Measurements from ENCODE around the gene TSPAN33.
A peak's percentile ranks its signal among the peaks of the same experiment; 100 is the strongest.
"Not testable (repeated sequence)": the region's sequence is repeated elsewhere in the genome, so short reads cannot be mapped to it uniquely, and the experiment has no call there.

Gene TSPAN33, protein sequence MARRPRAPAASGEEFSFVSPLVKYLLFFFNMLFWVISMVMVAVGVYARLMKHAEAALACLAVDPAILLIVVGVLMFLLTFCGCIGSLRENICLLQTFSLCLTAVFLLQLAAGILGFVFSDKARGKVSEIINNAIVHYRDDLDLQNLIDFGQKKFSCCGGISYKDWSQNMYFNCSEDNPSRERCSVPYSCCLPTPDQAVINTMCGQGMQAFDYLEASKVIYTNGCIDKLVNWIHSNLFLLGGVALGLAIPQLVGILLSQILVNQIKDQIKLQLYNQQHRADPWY

DNA sequence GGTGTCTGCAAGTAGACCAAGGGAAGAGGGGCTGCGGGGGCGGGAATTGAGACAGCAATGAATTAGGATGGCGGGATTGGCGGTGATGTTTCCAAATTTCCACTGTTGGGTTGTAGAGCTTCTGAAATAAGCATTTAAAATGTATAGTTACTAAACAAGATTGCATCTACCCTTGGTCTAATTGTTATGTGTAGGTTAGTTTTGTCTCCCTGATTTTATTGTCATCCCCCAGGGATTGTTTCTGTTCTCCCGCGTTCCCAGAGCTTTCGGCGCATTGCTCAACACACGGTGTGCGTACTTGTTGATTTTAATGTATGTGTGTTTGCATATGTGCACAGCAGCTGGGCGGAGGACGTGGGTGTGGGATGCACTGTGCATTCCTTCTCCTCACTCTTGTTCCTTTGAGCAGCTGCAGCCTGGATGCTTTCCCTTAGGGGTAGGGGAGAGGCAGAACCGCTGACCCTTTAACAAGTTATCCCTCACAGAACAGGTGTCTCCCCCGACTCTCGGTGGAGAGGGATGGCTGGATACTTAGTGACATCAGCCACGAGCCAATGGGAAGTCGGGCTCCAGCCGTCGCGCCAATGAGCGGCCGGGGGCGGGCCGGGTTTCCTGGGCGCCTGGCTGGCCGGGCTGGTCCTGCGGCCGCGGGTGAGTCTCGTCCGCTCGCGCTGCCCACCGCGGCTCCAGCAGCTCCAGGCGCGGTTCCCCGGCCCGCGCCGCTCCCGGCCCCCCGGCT lies at the start of gene TSPAN33:
Gene TSPAN33 (plus strand): TSS at position 613 of the 739 bp plus-strand sequence. CDS start 274 bp downstream, outside the sequence.
- DNase-seq, result peak; percentile 66

- no peak for DNase-seq
Measured at GRCh38 chr7:129095258-129095657, 49.2 kb upstream of the TSPAN33 start.

DNA sequence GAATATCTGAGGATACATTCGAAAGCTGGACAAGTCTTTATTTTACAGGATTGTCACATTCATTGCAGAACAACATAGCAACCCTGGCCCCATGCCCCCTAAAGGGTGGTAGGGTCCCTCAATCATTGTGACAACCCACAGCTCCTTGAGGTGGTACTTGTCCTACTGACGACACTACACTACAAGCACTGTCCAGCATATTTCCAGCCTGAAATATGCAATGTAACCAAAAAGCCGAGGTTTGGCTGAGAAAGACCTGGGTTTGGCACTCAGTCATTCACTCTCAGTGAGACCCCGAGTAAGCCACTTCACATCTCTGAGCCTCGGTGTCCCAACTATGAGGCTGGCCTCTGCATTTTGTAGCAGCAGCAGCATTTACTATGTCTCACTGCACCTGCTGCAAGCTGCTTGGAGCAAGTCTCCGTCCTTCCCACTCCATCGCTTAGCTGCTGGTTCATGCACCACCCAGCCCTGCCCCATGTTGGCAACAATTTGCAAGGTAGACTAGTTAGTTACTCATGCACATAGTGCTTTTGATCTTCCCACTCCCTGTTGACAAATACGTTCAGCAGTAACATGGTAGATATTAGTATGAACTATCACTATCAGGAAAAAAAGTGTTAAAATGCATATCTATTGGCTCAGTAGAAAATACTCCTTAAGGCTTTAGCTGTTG lies 46.0 kb upstream of the TSPAN33 start:
- DNase-seq, result no peak

DNA sequence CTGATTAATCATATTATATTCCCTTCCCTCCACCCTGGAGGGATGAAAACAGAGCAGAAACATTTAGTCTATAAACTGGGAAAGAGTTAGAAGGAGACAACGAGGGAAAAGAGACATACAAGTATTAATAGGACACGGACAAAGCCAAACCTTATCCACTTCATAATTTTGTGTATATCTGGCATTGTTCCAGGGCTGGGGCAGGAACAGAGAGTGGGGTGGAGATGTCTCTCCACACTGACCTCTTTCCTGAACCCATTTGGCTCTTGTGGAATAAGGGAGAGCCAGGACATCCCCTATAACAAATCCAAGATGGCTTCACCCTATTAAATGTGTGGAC lies 43.7 kb upstream of the TSPAN33 start:
- DNase-seq, result no peak

DNA sequence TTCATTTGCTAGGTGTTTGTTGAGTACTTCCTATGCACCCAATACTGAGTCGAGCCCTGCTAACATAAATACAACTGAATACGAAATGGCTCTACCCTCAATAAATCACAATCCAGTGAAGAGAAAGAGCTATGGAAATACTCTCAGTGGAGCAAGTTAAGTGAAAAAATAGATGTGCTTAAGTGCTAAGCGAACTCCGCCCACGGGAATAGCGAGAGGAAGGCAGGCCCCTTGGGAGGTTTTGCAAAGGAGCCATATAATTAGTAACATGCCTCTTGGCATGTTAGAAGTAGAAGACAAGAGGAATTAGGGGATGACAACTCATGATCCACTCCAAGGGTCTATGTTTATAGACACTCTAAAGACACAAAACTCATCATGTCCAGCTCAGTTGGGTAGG lies 42.8 kb upstream of the TSPAN33 start:
- DNase-seq, result no peak

DNA sequence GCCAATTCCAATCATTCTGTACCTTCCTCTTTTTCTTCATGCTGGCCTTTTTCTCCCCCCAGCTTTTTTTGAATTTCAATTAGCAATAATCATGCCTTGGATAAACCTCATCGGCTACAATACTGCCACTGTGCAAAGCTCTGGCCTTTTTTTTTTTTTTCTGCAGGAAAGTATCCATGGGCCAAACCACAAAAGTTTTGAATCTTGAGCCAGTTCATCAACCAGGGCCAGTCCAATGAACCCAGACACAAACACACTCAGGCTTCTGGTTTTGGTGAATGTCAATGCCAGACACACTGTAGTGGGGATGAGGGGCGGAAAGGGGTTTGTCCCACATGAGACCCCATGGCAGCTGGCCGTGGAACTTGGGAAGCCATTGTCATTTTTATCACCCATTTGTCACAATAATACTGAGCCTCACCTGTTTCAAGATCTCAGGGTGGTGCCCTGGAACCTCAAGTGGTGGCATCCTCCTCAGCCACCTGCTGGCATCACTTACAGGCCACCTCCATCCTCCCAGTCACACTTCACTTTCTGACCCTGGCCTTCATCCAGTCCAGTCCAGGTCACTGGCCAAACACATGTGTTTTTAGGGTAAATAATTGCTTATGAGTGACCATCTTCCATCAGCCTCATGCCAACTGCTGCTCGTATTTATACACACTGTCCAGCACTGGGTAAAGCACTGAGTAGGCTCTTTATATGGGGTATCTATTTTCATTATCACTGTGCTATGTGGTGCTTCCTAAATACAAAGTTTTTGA lies 40.8 kb upstream of the TSPAN33 start:
- DNase-seq, result no peak

GRCh38 chr7:129108581-129108980 lies 35.9 kb upstream of the TSPAN33 start:
- no peak for DNase-seq

DNA sequence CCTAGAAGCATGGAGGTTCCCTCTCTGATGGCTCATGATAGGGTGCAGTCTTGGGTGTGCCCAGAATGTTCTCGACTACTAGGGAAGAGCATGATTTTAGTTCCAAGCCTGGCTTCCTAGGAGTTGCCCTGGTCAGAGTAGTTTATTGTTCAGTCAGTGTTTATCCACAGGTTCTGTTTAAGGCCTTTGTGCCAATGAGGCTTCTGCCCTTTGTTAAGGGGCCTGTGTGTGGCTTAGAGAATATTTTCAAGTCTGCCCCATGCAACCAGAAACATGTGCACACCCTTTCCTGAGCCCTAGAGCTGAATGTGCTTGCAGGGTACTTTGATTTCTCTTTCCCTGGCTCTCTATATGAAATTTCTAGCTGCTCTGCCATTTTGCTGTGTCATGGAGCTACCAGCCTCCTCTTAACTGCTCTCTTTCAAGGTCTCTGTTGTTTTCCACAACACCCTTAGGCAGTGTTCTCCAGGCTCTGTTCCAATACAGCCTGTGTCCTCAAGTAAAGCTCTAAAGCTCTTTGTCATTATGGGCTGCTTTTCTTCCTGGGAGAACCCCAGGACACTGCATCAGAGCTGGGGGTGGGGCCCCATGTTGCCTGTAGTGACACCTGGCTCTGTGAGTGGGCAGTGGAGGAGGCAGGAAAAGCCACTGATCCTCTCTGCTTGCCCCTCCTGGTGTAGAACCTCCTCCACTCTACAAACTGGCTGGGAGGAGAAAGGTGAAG lies 34.1 kb upstream of the TSPAN33 start:
- peak; percentile 14 for DNase-seq

DNA sequence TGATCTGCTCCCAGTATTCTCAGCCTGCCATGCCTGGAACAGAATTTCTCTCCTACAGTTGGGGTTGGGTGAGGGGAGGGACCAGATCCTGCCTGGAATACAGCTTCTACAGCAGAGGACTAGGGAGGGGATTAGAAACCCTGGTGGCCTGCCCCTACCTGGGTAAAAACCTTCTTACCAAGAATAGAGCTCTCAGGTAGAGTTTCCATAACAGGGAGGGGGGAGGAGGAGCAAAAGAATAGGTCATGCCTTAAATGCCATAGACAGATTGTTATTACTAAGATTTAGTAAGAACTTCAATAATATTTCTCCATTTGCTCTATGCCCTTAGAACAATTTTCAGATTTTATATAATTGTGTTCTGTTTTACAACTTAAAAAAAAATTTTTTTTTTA lies 33.5 kb upstream of the TSPAN33 start:
- DNase-seq, result no peak

DNA sequence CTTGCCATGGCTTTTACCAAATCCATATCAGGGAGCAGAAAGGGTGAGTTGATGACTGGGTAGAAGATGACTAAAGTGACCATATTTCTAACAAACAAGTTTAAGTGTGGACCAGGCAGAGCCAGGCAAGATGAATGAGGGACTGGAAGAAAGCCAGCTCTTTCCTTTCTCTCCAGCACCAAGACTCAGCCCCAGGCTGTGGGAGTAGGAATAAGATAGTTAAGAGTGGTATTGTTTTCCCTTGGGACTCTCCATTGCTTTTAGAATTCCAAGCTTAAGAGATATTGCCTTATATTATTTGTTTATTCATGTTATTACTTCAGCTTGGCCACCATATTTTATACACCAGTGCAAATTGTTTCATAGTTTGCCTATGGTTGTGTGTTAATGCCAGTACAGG lies 28.8 kb upstream of the TSPAN33 start:
- DNase-seq, result no peak

GRCh38 chr7:129118182-129118581 lies 26.3 kb upstream of the TSPAN33 start:
- DNase-seq, result no peak

- no peak for DNase-seq
Measured at GRCh38 chr7:129118976-129119375, 25.5 kb upstream of the TSPAN33 start.

DNA sequence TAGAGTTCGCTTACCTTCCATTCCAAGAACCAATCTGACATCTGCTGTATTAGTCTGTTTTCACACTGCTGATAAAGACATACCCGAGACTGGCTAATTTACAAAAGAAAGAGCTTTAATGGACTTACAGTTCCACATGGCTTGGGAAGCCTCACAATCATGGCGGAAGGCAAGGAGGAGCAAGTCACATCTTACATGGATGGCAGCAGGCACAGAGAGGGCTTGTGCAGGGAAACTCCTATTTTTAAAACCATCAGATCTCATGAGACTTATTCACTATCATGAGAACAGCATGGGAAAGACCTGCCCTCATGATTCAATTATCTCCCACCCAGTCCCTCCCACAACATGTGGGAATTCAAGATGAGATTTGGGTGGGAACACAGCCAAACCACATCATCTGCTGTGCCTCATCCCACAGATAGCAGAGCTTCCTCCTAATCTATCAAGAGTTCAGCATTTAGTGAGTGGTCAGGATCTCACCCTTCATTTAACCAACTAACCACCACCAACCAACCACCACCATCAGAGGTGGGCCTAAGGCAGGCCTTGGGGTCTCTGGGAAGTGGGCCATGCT lies 22.9 kb upstream of the TSPAN33 start:
- DNase-seq, result not testable (repeated sequence)

- no peak for DNase-seq
Measured at GRCh38 chr7:129122078-129122750, 22.3 kb upstream of the TSPAN33 start.

DNA sequence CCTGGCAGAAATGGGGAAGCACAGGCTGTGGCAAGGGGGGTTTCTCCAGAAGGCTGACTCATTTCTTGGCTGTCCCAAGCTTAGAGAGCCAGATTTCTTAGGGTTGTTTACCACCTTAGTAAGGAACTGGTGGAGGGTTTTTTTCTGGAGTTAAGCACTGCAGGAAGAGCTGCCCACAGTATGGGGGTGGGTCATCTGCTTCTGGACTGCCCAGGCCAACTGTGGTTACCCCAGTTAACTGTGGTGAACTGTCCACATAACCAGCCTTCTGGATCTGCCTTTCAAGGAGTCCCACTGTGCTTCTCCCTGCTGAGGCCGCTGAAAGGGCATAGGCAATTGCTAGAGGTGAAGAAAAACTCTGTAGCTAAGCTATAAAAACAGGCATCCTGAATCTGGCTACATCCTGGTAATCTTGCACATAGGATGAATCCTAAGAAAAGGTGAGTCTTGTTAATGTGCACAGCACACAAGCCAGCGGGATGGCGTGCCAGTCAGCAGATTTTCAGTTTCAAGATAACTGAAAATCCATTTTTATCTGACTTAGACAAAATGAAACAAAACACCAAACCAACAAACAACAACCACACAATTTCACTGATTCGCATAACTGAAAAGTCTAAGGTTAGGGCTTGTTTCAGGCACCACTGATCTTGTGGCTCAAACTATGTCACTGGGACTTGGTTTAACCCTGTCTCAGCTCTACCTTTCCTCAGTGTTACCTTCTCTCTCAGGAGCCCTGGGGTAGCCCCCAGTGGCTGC lies 21.6 kb upstream of the TSPAN33 start:
- no peak for DNase-seq

- DNase-seq, result no peak
Measured at GRCh38 chr7:129123510-129123857, 21.0 kb upstream of the TSPAN33 start.

DNA sequence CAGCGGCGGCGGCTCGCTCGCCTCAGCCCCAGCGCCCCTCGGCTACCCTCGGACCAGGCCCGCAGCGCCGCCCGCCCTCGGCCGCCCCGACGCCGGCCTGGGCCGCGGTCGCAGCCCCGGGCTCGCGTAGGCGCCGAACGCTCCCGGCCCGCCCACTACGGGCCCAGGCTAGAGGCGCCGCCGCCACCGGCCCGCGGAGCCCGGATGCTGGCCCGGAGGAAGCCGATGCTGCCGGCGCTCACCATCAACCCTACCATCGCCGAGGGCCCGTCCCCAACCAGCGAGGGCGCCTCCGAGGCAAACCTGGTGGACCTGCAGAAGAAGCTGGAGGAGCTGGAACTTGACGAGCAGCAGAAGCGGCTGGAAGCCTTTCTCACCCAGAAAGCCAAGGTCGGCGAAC lies 18.2 kb upstream of the TSPAN33 start:
- DNase-seq, result no peak

- no peak for DNase-seq
Measured at GRCh38 chr7:129127154-129127553, 17.4 kb upstream of the TSPAN33 start.

GRCh38 chr7:129127601-129128000 lies 16.9 kb upstream of the TSPAN33 start:
- DNase-seq, result no peak

GRCh38 chr7:129134356-129134987 lies 10.0 kb upstream of the TSPAN33 start:
- DNase-seq, result no peak
